GM12872 (cell line): ENCODE results near the gene ZEB2.

Experiments used
- CTCF ChIP-seq: IDR thresholded peaks from 3 replicates; pipeline ENCODE4 v1.5.1; 2011; ENCODE audit warnings: low read depth, mild to moderate bottlenecking, low read length, moderate library complexity; ENCODE audit not compliant: insufficient read depth

Gene ZEB2

GRCh38 chr2:144437636-144438035, 82.3 kb downstream of the ZEB2 start:
- TF ChIP-seq CTCF = no peak

- TF ChIP-seq CTCF = no peak
Measured at GRCh38 chr2:144434425-144435222, 85.3 kb downstream of the ZEB2 start.

- TF ChIP-seq CTCF = no peak
Measured at GRCh38 chr2:144432921-144433320, 87.0 kb downstream of the ZEB2 start.

GRCh38 chr2:144431998-144432397, 87.9 kb downstream of the ZEB2 start:
- no peak for TF ChIP-seq CTCF

- no peak for TF ChIP-seq CTCF
Measured at GRCh38 chr2:144431392-144431783, 88.5 kb downstream of the ZEB2 start.

GRCh38 chr2:144430722-144431391, 89.1 kb downstream of the ZEB2 start:
- no peak for TF ChIP-seq CTCF

GRCh38 chr2:144429396-144430112, 90.4 kb downstream of the ZEB2 start:
- no peak for TF ChIP-seq CTCF
